Smooth muscle cell (in vitro differentiated cells): ENCODE data around the gene PPP1R14B. TPM values are rescaled to one million over a fixed set of nuclear protein-coding genes. Genes with fewer than 3 reads are reported as not detected.

Experiments
- DNase-seq: peaks from one replicate; lab custom pipeline; 2025; ENCODE audit not compliant: unreplicated experiment; lab: John Stamatoyannopoulos, UW
- H2AFZ ChIP-seq: fragments of 200-600 bp; sonication (generic); 2 replicates; pipeline ENCODE4 v1.6.0; 2016; ENCODE audit warnings: antibody characterized with exemption, low read depth, mild to moderate bottlenecking
- H3F3A ChIP-seq: fragments of 200-600 bp; sonication (generic); 2 replicates; pipeline ENCODE4 v1.6.0; 2017; ENCODE audit warnings: antibody characterized with exemption, low read depth
- H3K27ac ChIP-seq: fragments of 200-600 bp; sonication (generic); 2 replicates; pipeline ENCODE4 v1.5.1; 2016; ENCODE audit warnings: low read depth, mild to moderate bottlenecking
- H3K27me3 ChIP-seq: fragments of 200-600 bp; sonication (generic); 2 replicates; pipeline ENCODE4 v1.6.1; 2016; ENCODE audit warnings: low read depth, mild to moderate bottlenecking
- H3K36me3 ChIP-seq: fragments of 200-600 bp; sonication (generic); 2 replicates; pipeline ENCODE4 v1.5.1; 2016; ENCODE audit warnings: low read depth
- H3K4me1 ChIP-seq: fragments of 200-600 bp; sonication (generic); 2 replicates; pipeline ENCODE4 v1.5.1; 2016; ENCODE audit warnings: low read depth
- H3K4me2 ChIP-seq: fragments of 200-600 bp; sonication (generic); 2 replicates; pipeline ENCODE4 v1.6.0; 2016; ENCODE audit warnings: mild to moderate bottlenecking
- H3K4me3 ChIP-seq: fragments of 200-600 bp; sonication (generic); 2 replicates; pipeline ENCODE4 v1.5.1; 2016; ENCODE audit warnings: mild to moderate bottlenecking
- H3K79me2 ChIP-seq: fragments of 200-600 bp; sonication (generic); 2 replicates; pipeline ENCODE4 v1.6.0; 2016; ENCODE audit warnings: low read depth, mild to moderate bottlenecking
- H3K9ac ChIP-seq: fragments of 200-600 bp; sonication (generic); 2 replicates; pipeline ENCODE4 v1.6.0; 2016; ENCODE audit warnings: low read depth
- H3K9me3 ChIP-seq: fragments of 200-600 bp; sonication (generic); replicated peaks from 2 replicates; pipeline ENCODE4 v1.5.1; 2016; ENCODE audit warnings: low read depth
- H4K20me1 ChIP-seq: fragments of 200-600 bp; sonication (generic); 2 replicates; pipeline ENCODE4 v1.6.0; 2016; ENCODE audit warnings: low read depth
- CTCF ChIP-seq: fragments of 200-600 bp; sonication (generic); IDR thresholded peaks from 2 replicates; pipeline ENCODE4 v1.5.1; 2017; ENCODE audit warnings: borderline replicate concordance, mild to moderate bottlenecking, antibody characterized with exemption; ENCODE audit not compliant: insufficient read depth, poor library complexity, severe bottlenecking
- WGBS: methylation state at CpG from one replicate; pipeline ENCODE4 v1.1.7; 2016; ENCODE audit warnings: low lambda C conversion rate; 5-methylcytosine and 5-hydroxymethylcytosine counted together
- polyA plus RNA-seq: library from polyadenylated mRNA; unstranded; fragments of >200 nt; fragmentation: Nextera tagmentation; extraction: Ambion mirVana; gene quantifications from 2 replicates; pipeline ENCODE4 v1.2.1, GENCODE V29; 2016
- total RNA-seq: library from RNA; depleted of rRNA; stranded (reverse); fragments of >200 nt; gene quantifications from 2 replicates; pipeline ENCODE4 v1.2.3, GENCODE V29; 2014

Gene PPP1R14B
- total and polyA plus RNA-seq, 2 experiments from 2014 or later = 242 to 530 TPM

- Histone ChIP-seq H3K27me3 (no peaks in the 10 kb centered on the region), H3F3A (no peaks in the 10 kb centered on the region), H4K20me1 (no peaks in the 10 kb centered on the region), H3K9me3 (no peaks in the 10 kb centered on the region), H3K27ac (no peak overlapping the region), H3K4me1 (peaks cover 19% of the 10 kb centered on the region), H3K79me2 (peaks cover 19% of the 10 kb centered on the region), H3K4me3 (peak overlapping the region; percentile 63), H3K36me3 (no peaks in the 10 kb centered on the region), H3K9ac (peak overlapping the region; percentile 61), H2AFZ (no peak overlapping the region), H3K4me2 (peak overlapping the region; percentile 97)
- WGBS = 32% methylated on average over 23 of the region's 26 CpGs
- no peak for DNase-seq
- no peak for TF ChIP-seq CTCF
Observed at GRCh38 chr11:64226507-64227051, 20.2 kb downstream of the PPP1R14B start.

- H3F3A ChIP-seq = no peaks in the 10 kb centered on the region
- no peaks in the 10 kb centered on the region for H4K20me1 ChIP-seq
- peak within 1 kb of the TSS; percentile 63 for H3K4me3 ChIP-seq
- no peaks in the 10 kb centered on the region for H3K36me3 ChIP-seq
- no peak within 1 kb of the TSS for H2AFZ ChIP-seq
- H3K9ac ChIP-seq = peak within 1 kb of the TSS; percentile 61
- peak; percentile 75 for DNase-seq
- TF ChIP-seq CTCF = peak; percentile 25
- peak within 1 kb of the TSS; percentile 97 for H3K4me2 ChIP-seq
- no peaks in the 10 kb centered on the region for H3K9me3 ChIP-seq
- H3K27ac ChIP-seq = no peak within 1 kb of the TSS
- peaks cover 16% of the 10 kb centered on the region for H3K79me2 ChIP-seq
- WGBS = 4% methylated on average over 40 of the region's 54 CpGs
- no peaks in the 10 kb centered on the region for H3K27me3 ChIP-seq
- peaks cover 17% of the 10 kb centered on the region for H3K4me1 ChIP-seq
Observed at GRCh38 chr11:64225608-64226506, 20.9 kb downstream of the PPP1R14B start, which contains the start of the genes NUDT22 and TRPT1. Gene NUDT22 (plus strand): TSS chr11:64226274. CDS start chr11:64226653, 379 bp downstream. Gene TRPT1 (minus strand): TSS chr11:64226186. CDS start chr11:64225860, 326 bp downstream.

- Histone ChIP-seq H3K79me2 (peaks cover 16% of the 10 kb centered on the region), H3K27ac (no peak overlapping the region), H3F3A (no peaks in the 10 kb centered on the region), H3K27me3 (no peaks in the 10 kb centered on the region), H3K4me1 (peaks cover 16% of the 10 kb centered on the region), H2AFZ (no peak overlapping the region), H3K4me2 (peak overlapping the region; percentile 97), H3K36me3 (no peaks in the 10 kb centered on the region), H3K9me3 (no peaks in the 10 kb centered on the region), H3K4me3 (peak overlapping the region; percentile 63), H4K20me1 (no peaks in the 10 kb centered on the region), H3K9ac (no peak overlapping the region)
- TF ChIP-seq CTCF = no peak
- no peak for DNase-seq
- WGBS = 78% methylated on average over 22 of the region's 22 CpGs
Observed at GRCh38 chr11:64224891-64225607, 21.7 kb downstream of the PPP1R14B start.
